Left ventricle myocardium superior (tissue), 1 donor: Measurements from ENCODE around the gene SNRK. TPM values are rescaled to one million over a fixed set of nuclear protein-coding genes. Genes with fewer than 3 reads are reported as not detected.

ENCODE experiments used
- ATAC-seq: fragments of 200-7000 bp; cut with Tn5 transposase; one replicate; pipeline ENCODE4 v1.9.1; 2020; ENCODE audit warnings: mild to moderate bottlenecking, moderate library complexity
- DNase-seq: peaks from one replicate; pipeline ENCODE4 v3.0.0-alpha.2; 2020
- intact Hi-C: fragments of 100-400 bp; cut with micrococcal nuclease; formaldehyde crosslinking; loops from one replicate; pipeline ENCODE4 v1.11.0; 2022
- total RNA-seq: library from RNA; stranded (reverse); fragmentation: NEBNext Ultra II Directional; extraction: Animal tissue kit (Norgen Biotek cat#: 25700); gene quantifications from one replicate; pipeline ENCODE4 v1.2.1, GENCODE V29; 2021
- donor health status: DM: no; HTN: yes; CAD: no; lungs with severe emphysema.

The SNRK gene
- total RNA-seq, 1 donor from 2014 or later: 23.6 TPM

DNA sequence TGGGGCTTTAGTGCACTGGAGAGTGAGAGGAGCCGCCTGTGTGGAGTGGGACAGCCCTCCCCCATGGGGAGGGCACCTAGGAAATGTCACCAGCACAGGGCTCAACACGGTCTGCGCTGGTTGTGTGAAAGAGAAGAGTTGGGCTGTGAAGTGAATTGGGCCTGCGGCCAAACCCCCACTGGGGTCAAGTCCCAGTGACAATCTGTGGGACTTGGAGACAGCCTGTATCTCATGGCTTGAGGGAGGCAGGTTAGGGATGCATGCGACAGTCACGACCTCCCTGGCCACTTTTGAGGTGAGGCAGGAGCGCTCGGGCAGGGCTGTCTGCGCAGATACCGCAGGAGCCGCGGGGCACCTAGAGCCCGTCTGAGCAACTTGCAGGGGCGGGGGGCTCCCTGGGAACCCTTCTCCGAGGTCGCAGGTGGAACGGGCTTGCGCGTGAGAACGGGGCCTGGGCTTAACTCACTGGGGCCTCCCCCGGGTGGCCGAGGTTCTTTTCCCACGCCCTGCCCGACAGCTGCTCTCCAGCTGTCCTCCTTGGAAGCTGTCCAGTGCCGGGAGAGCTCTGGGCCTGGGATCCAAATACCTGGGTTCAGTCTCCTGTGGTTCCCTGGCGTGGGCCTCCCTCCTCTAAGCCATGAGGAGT is 77.4 kb downstream of the SNRK start:
- ATAC-seq: peak; percentile 77

DNA sequence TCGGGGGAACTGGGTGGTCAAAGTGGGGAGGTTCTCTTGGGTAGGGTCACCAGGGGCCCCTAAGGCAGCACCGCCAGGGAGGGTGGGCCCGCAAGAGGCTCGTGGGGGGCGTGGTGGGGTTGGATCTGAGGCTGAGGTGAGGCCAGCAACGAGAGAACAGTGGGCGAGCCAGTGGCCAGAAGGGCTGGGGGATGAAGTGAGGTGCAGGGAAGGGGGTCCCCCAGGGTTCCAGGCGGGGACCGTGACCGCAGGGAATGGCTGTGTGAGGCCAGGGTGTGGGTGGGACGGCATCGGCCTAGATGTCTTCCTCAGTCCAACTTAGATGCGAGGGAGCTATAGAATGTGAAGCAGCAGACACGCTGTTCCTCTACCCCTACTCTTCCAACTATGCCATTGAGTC is 78.2 kb downstream of the SNRK start:
- intact Hi-C loops: no loop called here
- no peak for DNase-seq
- no peak for ATAC-seq

More for the DNA sequence above, 77.4 kb downstream of the SNRK start:
- intact Hi-C loops: no loop called here
- peak; percentile 81 for DNase-seq

DNA sequence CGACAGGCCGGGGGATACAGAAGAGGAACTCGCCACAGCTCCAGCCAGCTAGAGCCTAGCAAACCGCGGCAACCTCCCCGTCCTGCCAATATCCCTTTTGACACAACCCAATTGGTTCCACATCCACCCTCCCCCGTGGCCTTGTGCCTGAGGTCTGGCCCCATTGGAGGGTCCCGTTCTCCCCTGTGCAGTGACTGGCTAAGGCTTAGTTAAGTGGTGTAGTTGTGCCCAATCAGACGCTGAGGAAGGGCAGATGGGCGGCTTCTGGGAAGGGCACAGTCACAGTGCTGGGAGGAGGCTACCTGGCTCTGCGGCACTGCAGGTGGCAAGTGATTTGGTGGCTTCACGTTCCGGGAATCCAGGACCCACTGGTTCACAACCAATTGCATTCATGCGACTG is 78.6 kb downstream of the SNRK start:
- DNase-seq (no peak), ATAC-seq (no peak)
- intact Hi-C loops: no loop called here

DNA sequence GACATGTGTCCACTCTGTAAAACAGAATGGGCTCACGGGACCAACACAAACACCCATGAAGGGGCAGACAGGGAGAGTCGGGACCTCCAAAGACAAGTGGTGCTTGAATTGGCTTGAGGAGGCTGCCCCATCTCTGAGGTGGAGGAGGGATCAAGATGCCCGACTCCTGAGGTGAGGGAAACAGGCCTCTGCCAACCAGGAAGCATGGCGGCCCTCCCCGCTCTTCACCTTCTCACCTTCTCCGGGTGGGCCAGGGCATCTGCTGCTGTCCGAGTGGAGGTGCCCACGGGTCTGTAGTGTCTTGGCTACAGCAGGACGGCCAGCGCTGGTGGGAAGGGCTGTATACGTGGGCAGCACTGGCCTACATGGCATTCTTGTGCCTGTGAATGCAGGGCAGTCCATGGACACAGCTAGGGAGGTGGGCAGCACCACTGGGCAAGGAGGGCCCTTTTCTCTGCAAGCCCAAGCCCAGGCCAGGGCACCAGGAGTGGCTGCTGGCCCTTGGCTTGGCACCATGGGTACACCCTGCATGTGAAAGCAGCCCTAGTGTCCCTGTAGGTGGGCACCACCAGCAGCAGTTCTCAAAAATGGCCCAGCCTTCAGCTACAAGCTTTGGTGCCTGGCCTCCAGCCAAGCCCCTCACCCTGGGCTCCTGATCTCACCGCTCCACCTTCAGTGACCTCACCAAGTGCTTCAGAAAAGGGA is 79.4 kb downstream of the SNRK start:
- intact Hi-C loops: no loop called here
- ATAC-seq (no peak), DNase-seq (no peak)

DNA sequence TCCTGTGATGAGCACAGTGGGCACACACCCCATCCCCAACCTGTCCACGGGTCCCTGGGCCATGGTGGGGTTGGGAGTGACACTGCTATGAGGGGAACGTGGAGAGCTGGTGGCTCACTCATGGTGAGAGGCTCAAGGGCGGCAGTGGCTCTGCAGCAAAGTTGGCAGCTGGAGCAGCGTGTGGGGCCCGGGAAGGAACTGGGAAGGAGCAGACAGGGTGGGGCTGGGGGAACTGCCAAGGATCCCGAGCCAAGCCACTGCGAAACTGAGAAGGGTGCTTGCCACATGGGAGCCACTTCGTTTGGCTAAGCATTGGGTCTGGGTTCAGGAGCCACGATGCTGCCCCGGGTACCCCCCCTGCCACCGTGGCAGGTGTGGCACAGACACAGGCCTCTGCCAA is 80.1 kb downstream of the SNRK start:
- intact Hi-C loops: no loop called here

DNA sequence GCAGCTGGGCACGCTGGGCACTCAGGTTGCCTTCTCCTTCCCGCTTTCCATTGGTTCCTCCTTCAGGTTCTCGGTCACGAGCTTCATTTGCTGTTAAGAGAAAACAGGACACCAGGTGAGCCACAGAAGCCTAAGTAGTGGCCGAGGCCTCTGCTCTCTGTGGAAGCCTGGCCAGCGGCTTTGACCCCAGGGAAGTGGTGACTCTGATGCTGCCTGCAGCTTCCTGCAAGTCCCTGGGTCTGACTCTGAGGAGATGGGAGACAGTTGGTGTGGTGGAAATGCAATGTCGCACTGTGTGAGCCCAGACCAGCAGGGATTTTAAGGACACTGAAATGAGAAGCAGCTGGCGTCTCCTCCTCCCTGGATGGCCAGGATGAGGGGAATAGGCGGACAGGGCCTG is 80.5 kb downstream of the SNRK start:
- DNase-seq: no peak
- intact Hi-C loops: no loop called here
- peak; percentile 26 for ATAC-seq

More for the DNA sequence above, 80.1 kb downstream of the SNRK start:
- peak; percentile 43 for ATAC-seq
- peak; percentile 62 for DNase-seq

DNA sequence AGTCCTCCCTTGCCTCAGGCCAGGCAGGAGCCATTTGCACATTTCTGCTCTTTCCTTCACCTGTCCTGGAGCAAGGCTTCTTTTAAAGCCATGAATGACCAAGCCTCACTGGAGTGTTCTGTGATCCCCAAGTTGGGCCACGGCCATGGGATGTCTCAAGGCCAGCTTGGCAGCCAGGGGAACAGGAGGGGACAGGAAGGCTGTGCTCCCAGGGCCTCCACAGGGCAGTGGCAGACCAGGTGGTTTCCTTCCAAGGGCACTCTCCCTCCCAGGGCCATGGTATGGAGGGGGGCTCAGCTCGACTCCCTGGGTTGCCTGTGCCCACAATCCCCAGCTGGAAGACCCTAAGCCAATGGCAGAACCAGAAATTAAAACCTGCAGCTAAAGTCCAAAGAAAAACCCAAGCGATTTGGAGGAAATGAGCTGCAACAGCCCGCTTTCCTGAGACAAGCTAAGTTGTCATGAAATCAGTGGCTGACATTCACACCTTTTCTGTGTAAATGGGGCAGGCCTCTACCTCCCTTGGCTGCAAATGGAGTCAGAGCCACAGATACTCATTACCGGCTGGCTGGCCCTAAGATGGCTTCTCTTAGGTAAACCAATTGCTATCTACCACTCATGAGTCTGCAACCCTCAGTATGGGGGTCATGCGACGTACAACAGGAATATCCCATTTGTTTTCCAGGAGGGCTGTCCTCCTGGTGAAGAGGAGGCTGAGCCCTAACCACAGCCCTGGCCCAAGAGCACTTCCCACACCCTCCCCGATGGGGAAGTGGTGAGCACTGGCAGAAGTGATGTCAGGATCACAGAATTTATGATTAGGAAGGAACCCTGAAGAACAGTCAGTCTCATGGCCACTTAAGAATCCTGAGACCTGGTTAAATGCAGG is 83.3 kb downstream of the SNRK start:
- intact Hi-C loops: no loop called here
- peak; percentile 49 for ATAC-seq
- no peak for DNase-seq

DNA sequence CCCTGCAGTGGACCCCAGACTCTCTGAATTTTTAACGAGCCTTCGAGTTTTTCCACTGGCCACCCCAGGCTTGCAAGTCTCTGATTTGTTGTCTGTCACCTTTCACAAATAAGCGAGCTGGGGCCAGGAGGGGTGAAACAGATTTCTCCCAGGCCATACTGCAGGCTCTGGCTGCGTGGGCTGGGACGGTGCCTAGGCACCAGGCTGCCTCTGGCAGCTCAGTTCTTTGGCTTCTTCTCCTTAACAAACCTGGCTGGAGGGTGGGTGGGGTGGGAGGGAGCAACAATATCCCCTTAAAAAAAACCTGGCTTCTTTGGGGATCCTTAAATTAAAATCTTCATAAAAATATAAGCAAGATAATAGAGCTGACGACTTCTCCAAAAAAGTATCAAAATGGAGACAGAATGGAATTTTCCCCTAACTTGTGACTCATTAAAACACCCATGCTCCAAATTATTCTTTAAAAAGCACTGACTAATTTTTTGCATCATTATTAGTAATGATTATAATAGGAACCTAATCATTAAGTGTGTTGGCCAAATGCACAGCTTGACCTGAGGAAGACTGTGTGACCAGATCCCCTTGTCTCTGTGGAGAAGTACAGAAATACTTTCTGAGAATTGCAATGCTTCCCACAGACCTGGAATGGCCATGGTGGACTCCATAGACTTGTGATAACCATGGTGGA is 84.1 kb downstream of the SNRK start:
- intact Hi-C loops: no loop called here
- DNase-seq (no peak), ATAC-seq (no peak)

DNA sequence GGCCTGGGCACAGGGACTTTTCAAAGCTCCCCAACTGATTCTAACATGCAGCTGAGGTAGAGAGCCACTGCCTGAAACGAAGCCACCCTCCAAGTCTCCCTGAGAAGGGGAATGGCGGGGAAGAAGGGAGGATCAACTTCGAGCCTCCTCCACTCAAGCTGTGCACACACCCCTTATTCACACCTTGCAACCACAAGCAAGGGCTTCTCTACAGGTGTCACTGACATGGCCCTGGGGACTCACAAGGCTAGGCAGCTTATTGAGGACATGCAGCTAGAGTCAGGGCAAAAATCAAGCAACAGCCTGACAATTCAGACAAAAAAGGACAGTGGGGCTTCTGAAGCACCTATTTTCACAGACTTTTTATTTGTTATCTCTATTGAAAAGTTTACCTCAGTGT is 85.2 kb downstream of the SNRK start:
- no peak for ATAC-seq
- no peak for DNase-seq
- intact Hi-C loops: no loop called here

DNA sequence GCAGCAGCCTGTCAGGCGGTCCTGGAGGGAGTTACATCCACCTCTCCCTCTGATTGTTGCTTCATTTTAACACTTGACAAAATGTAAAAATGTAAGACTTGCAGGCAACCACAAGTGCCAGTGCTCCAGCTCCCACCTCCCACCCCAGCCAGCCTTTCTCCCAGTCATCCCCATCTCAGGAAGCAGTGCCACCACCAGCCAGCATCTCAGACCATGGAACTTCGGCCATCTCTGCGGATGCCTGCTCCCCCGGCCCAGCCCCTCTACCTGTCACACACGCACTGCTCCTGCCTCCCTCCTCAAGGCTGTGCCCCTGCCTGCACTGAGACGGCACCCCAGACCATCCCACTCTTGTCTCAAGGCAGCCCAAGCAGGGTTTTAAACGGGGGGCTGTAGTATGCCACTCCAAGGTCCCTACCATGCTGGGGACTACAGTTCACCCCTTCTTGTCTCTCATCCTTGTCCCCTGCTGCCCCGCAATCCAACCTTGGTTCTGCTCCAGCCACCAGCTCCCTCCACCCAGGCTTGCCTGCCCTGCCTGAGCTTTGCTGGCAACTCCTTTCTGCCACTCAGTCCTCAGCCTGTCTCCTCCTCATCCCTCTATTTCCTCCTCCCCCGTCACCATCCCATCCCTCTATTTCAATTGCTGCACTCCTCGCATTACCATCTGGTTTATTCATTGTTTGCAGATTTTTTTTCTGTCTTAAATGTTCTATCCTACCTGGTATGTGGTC is 85.8 kb downstream of the SNRK start:
- no peak for DNase-seq
- intact Hi-C loops: no loop called here
- ATAC-seq: no peak

DNA sequence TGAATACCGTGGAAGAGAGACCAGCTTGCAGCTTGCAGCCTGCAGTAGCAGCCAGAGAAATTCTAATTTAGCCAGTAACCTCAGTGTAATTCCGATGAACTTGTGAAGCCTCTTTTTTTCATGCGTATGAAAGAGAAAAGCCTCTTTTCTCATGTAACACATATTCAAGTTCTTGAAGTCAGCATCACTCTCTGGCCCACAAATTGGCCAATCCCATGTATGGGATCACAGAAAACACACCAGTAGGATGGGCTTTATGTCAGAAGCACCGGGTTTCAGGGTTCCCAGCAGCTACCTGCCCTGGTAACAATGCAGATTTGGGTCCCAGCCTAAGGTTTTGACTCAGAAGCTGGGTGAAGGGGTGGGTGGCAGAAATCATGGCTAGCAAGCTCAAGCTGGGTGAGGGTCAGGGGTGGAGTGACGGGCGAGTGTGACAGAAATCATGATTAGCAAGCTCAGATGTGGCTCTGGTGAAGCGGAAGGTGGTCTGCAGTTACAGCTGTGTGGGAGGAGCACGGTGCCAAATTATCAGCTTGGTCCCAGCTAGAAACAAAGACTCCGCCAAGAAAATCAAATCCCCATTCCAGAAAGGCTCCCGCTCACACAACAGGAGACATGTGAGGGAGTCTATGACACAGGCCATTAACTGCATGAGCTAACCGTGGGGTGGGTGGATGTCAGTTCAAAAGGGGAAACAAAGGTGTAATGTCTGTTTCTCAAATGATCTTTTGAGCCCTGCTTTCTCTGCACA is 86.6 kb downstream of the SNRK start:
- ATAC-seq: no peak
- no peak for DNase-seq
- intact Hi-C loops: no loop called here

DNA sequence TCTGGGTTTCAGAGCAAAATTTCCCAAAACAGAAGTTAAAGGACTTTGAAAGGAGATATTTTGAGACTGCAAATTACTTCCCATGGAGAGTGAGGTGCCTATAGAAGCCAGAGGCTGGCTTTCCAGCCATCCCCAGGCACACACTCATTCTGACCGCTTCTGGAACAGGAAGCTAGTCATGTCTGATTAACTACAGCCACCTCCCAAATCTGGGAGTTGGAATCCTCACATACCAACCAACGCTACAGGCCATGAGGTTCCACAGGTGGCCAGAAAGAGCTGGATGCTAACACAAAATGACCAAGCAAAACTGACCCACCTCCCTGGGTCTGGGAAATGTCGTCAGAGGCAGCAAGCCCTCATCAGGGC is 87.2 kb downstream of the SNRK start:
- ATAC-seq (no peak), DNase-seq (no peak)
- intact Hi-C loops: no loop called here

DNA sequence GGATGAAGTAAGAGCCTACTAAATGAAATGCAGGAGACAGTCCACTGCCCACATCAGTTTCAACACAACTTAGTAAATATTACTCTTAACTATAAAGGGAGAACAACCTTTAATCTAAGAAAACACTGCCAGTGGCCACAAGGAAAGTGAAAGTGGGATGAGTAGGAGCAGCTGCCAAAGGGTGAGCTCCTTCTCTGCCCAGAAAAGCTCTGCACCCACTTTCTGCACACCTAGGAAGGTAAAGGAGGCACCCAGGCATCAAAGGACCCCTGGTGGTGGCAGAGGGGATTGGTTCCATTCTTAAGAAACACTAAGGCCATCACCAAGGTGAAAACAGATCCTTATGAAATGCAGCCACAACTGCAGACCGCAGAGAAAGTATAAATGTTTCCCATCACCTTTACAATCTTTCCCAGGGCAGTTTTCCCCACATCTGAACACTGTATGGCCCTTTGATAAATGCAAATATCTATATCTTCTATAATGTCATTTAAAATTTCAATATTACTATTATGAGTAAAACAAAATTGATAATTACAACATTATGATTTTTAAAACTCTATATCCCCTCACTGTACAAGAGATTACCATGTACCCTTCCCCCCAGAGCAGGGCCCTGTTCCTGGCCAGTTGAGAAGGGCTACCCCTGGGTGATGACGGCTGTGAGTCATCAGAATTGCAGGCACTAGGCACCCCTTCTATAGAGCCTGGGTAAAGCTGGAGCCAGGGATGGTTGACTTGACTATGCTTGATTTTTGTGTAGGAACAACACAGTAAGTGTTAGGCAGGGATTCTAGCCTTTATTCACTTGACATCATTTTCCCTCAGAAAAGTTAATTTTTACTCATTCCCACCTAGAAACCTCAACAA is 92.0 kb downstream of the SNRK start:
- intact Hi-C loops: no loop called here
- ATAC-seq (peak; percentile 54), DNase-seq (no peak)

DNA sequence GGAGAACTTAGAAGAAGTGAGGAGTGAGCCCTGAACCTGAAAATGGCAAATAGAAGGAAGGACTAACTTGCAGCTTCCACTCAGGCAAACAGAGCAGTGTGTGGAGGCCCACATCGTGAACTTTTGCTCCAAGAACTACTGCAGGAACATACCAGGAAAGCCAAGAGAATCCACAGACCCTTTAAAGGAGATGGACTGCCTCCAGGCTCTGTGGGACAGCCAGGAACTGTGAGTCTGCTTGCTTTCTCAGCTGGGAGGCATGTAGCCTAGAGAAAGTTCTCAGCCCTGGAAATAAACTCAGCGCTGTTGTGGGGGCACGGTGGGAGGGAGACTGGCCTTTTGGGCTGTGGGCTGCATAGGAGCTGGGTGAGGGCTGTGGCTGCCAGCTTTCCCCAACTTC is 93.0 kb downstream of the SNRK start:
- peak; percentile 58 for ATAC-seq
- no peak for DNase-seq
- intact Hi-C loops: no loop called here

DNA sequence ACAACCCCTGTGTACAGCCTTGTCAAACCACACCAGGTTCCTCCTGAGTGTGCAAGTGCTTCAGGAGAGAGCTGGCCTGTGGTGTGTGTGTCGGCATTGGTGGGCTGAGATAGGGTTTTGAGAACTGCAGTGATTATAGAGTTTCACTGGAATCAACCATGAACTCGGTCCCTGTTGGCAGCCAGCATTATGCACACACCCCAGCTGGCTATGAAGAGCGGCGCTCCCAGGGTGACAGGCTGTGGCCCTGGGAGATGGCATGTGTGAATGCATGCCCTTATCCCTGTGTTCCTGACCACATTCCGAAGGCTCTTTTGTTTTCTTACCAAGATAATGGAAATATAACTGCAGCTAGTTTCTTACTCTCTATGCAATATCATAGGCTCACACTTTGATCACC is 101.8 kb downstream of the SNRK start:
- ATAC-seq (no peak), DNase-seq (no peak)
- intact Hi-C loops: no loop called here

DNA sequence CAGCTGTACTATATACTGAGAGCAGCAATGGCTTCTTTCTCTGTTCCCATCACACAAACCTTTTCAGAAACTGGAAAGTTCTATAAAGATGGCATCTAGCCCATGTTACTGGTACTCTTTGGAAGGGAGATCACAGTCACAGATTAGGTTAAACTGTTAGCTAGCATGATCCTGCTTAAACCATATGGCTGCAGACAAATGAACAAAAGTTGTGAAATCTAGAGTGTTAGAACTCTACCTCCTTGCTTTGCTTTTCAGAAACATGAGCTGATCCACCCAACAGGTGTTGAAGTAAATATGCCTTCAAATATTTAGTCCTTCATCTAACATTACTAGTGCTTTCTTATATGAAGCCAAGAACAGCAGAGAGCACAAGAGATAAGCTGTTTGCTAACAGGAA is 102.6 kb downstream of the SNRK start:
- ATAC-seq: no peak
- no peak for DNase-seq
- intact Hi-C loops: no loop called here
